K562 (cell line): ENCODE measurements around the gene IFT81. TPM values are rescaled to one million over a fixed set of nuclear protein-coding genes. Genes with fewer than 3 reads are reported as not detected.
"Not testable (repeated sequence)": the region's sequence is repeated elsewhere in the genome, so short reads cannot be mapped to it uniquely, and the experiment has no call there.

Experiments used
- ATAC-seq: fragments of 200-7000 bp; cut with Tn5 transposase; 3 replicates; pipeline ENCODE4 v1.9.1; 2020; ENCODE audit warnings: moderate library complexity
- BruUV-seq: library from RNA; stranded (reverse); fragments of 400-500 nt; replicated peaks from 2 replicates; lab custom pipeline; 2021; lab: Mats Ljungman, UMichigan
- CTCF ChIA-PET: fragments of 300-600 bp; formaldehyde crosslinking; extraction: SDS; loops from one replicate; lab custom pipeline; 2021; ENCODE audit warnings: low intra/inter-chr PET ratio; lab: Yijun Ruan, JAX
- POLR2A ChIA-PET: fragments of 300-600, 350-650 bp; sonication (Branson Sonifier 250); formaldehyde crosslinking; extraction: SDS; loops from one replicate; lab custom pipeline; 2021; ENCODE audit warnings: antibody characterized with exemption, inconsistent platforms; lab: Yijun Ruan, JAX
- DNase-seq, 4 experiments: peaks; one replicate each; pipeline versions ENCODE4 v3.0.0 to v3.0.0-alpha.2; 2011 to 2018; ENCODE audit warnings: low spot score in 3 of 4, mixed read lengths in 3 of 4; ENCODE audit errors: extremely low read depth in 1 of 4
- FAIRE-seq: peaks from 2 replicates; lab custom pipeline; 2011; peaks lifted over from hg19 to GRCh38; lab: Jason Lieb, UNC
- H2AFZ ChIP-seq: 2 replicates; pipeline ENCODE4 v1.6.0; 2011; ENCODE audit warnings: low read depth, low read length, control low read depth, inconsistent platforms
- H3K27ac ChIP-seq: fragments of 200-600 bp; 3 replicates; pipeline ENCODE4 v1.8.0; 2011; ENCODE audit warnings: low read depth, mild to moderate bottlenecking, control low read depth, inconsistent platforms, low read length, moderate library complexity, mixed read lengths; ENCODE audit errors: extremely low read depth
- H3K27me3 ChIP-seq, 2 experiments: fragments of 300-600 bp in 1 of 2; 2 replicates in 1 of 2; 3 replicates in 1 of 2; pipeline versions ENCODE4 v1.6.0 to v1.8.0; 2011; ENCODE audit warnings: inconsistent platforms in 2 of 2, low read length in 2 of 2, mild to moderate bottlenecking in 1 of 2, mixed read lengths in 1 of 2, moderate library complexity in 1 of 2; ENCODE audit not compliant: control insufficient read depth in 2 of 2, insufficient read depth in 2 of 2
- H3K36me3 ChIP-seq: fragments of 300-600 bp; 3 replicates; pipeline ENCODE4 v1.8.0; 2011; ENCODE audit warnings: mild to moderate bottlenecking, low read length, inconsistent platforms; ENCODE audit not compliant: control insufficient read depth, insufficient read depth
- H3K4me1 ChIP-seq, 2 experiments: fragments of 200-600 bp in 1 of 2; replicated peaks in 1 of 2; 2 replicates in 1 of 2; 3 replicates in 1 of 2; pipeline versions ENCODE4 v1.5.1 to v1.8.0; 2011; ENCODE audit warnings: inconsistent platforms in 2 of 2, low read length in 2 of 2, mild to moderate bottlenecking in 1 of 2, mixed read lengths in 1 of 2, moderate library complexity in 1 of 2; ENCODE audit not compliant: control insufficient read depth in 2 of 2, insufficient read depth in 2 of 2
- H3K4me2 ChIP-seq: 2 replicates; pipeline ENCODE4 v1.6.1; 2011; ENCODE audit warnings: low read length, control low read depth, inconsistent platforms, mixed read lengths; ENCODE audit not compliant: insufficient read depth
- H3K4me3 ChIP-seq: fragments of 200-600 bp; sonication (generic), shearing (Covaris generic); 2 replicates; pipeline ENCODE4 v1.5.1; 2016; ENCODE audit warnings: control low read depth, inconsistent platforms
- H3K79me2 ChIP-seq: fragments of 200-600 bp; 3 replicates; pipeline ENCODE4 v1.8.0; 2011; ENCODE audit warnings: low read length, inconsistent platforms; ENCODE audit not compliant: control insufficient read depth, insufficient read depth
- H3K9ac ChIP-seq, 2 experiments: 2 replicates each; pipeline versions ENCODE4 v1.6.0 to v1.6.1; 2011; ENCODE audit warnings: low read depth in 2 of 2, low read length in 2 of 2, control low read depth in 1 of 2, inconsistent platforms in 1 of 2, mild to moderate bottlenecking in 1 of 2, mixed read lengths in 1 of 2; ENCODE audit not compliant: insufficient read depth in 1 of 2
- H3K9me1 ChIP-seq: one replicate; pipeline ENCODE4 v1.6.0; 2011; ENCODE audit warnings: inconsistent platforms, mild to moderate bottlenecking, low read length, moderate library complexity; ENCODE audit not compliant: control insufficient read depth, insufficient read depth
- H3K9me3 ChIP-seq: replicated peaks from 2 replicates; pipeline ENCODE4 v1.5.1; 2011; ENCODE audit warnings: low read depth, low read length, inconsistent platforms; ENCODE audit not compliant: control insufficient read depth, insufficient read depth
- H4K20me1 ChIP-seq: replicated peaks from 2 replicates; pipeline ENCODE4 v1.6.1; 2011; ENCODE audit warnings: low read length, inconsistent platforms, mixed read lengths; ENCODE audit not compliant: control insufficient read depth, insufficient read depth
- POLR3A ChIP-seq: IDR thresholded peaks from 2 replicates; pipeline ENCODE4 v1.6.1; 2011; ENCODE audit warnings: borderline replicate concordance, mild to moderate bottlenecking, moderate library complexity; ENCODE audit not compliant: insufficient read length, insufficient read depth; ENCODE audit errors: extremely low read depth
- ZNF197 ChIP-seq: fragments of 200-800 bp; sonication (Bioruptor generic); IDR thresholded peaks from 2 replicates; pipeline ENCODE4 v1.6.1; 2016; ENCODE audit warnings: low read depth, missing genetic modification characterization, missing compliant biosample characterization
- ZNF24 ChIP-seq: fragments of 450-650 bp; IDR thresholded peaks from 2 replicates; pipeline ENCODE4 v1.6.1; 2016
- WGBS: fragments of 100-300 bp; shearing (Covaris generic); methylation state at CpG from one replicate; pipeline ENCODE4 v1.1.6; 2016; ENCODE audit warnings: low coverage, mixed read lengths; ENCODE audit not compliant: insufficient coverage; ENCODE audit errors: missing lambda C conversion rate; 5-methylcytosine and 5-hydroxymethylcytosine counted together
- in situ Hi-C: fragments of 300-500 bp; cut with MboI; formaldehyde crosslinking; loops from 4 replicates; pipeline ENCODE4 v1.15.0; 2018; ENCODE audit warnings: inconsistent platforms, mixed read lengths
- intact Hi-C: fragments of 100-400 bp; cut with micrococcal nuclease; formaldehyde crosslinking; loops from 2 replicates; pipeline ENCODE4 v1.14.2; 2022
- polyA plus RNA-seq, 8 experiments: library from polyadenylated mRNA; depleted of rRNA in 4 of 8; stranded (reverse) in 5 of 8; unstranded in 3 of 8; fragments of >200 nt; fragmentation: Nextera tagmentation in 2 of 8; fragmentation: Illumina TruSeq in 1 of 8; extraction: Ambion mirVana in 2 of 8; extraction: Trizol in 1 of 8; gene quantifications; 2 replicates each; pipeline versions ENCODE4 v1.2.1 to v1.2.3, GENCODE V29; 2011 to 2014; ENCODE audit warnings: inconsistent platforms in 1 of 8, missing spikeins in 1 of 8
- total RNA-seq, 7 experiments: library from RNA; depleted of rRNA in 6 of 7; stranded (reverse); fragments of >200 nt in 6 of 7; fragmentation: Illumina TruSeq in 2 of 7; extraction: Trizol in 2 of 7; gene quantifications; 2 replicates each; pipeline versions ENCODE4 v1.2.1 to v1.2.3, GENCODE V29; 2011 to 2021; ENCODE audit warnings: low replicate concordance in 1 of 7

IFT81 gene
- total and polyA plus RNA-seq, 9 of the 15 experiments (the other 6 are each of a cell fraction or from before 2014, with no cell fraction given): 2.8 to 11.9 (median 7.9) TPM

DNA sequence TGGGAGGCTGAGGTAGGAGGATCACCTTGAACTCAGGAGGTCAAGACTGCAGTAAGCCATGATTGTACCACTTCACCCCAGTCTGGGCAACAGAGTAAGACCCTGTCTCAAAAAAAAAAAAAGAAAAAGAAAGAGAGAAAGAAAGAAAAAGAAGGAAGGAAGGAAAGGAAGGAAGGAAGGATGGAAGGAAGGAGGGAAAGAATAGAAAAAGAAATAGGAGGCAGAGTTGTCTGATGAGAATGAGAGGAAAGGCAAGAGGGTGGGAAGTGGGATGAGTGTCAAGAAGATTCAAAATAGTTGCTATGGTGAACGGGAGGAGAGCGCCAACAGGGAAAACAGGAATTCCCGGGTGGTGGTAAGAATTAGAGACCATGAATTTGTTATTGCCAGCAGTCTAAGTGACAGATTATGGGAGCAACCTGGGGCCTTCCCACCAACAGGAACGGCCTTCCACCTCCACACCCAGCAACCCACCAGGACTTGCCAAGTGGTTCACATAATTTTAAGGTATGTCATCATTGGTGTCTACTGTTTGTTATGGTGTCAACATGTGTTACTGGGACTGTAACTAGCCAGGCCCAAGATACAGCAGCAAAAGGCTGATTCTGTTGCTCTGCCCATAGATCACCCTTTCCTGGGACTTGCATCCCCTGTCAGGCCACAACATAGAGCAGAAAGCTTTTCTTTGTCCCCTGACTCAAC, 39.7 kb upstream of the IFT81 start (continued):
- TF ChIP-seq POLR3A (no peak), ZNF197 (no peak), ZNF24 (no peak)

- H4K20me1 ChIP-seq, in situ Hi-C loops, ATAC-seq, H3K9me1 ChIP-seq, DNase-seq, FAIRE-seq, H2AFZ ChIP-seq, H3K79me2 ChIP-seq, BruUV-seq, H3K9me3 ChIP-seq, H3K27me3 ChIP-seq, intact Hi-C loops, H3K4me3 ChIP-seq, H3K36me3 ChIP-seq, CTCF ChIA-PET, H3K9ac ChIP-seq, H3K4me2 ChIP-seq, H3K27ac ChIP-seq: not testable (repeated sequence)
- H3K4me1 ChIP-seq: peaks cover 5 to 26% of the 10 kb centered on the region in 2 experiments; a peak in 4 of 5 replicates
- WGBS: 79% methylated on average over 6 of the region's 6 CpGs
- POLR2A ChIA-PET: interaction anchor here (0.6 to 0.8 kb wide), 4 partner anchors 14 to 304 kb away, joined by 3 to 4 read pairs (median 3); no protein-coding TSS in a partner anchor
Measured at GRCh38 chr12:110088216-110088615, 35.9 kb upstream of the IFT81 start.
